Caco-2 (cell line): ENCODE data around the gene AFAP1L1. TPM values are rescaled to one million over a fixed set of nuclear protein-coding genes. Genes with fewer than 3 reads are reported as not detected.

Source experiments
- BruUV-seq: library from RNA; stranded (reverse); fragments of 400-500 nt; replicated peaks from 2 replicates; lab custom pipeline; 2021; lab: Mats Ljungman, UMichigan
- CTCF ChIA-PET: fragments of 300-600 bp; sonication (Branson Sonifier 250); formaldehyde crosslinking; loops from one replicate; lab custom pipeline; 2022; ENCODE audit warnings: antibody characterized with exemption; lab: Charles Lee
- POLR2A ChIA-PET: fragments of 300-600 bp; sonication (Branson Sonifier 250); formaldehyde crosslinking; loops from one replicate; lab custom pipeline; 2022; ENCODE audit warnings: antibody characterized with exemption; lab: Charles Lee
- DNase-seq, 2 experiments: peaks; one replicate each; pipeline versions ENCODE4 v3.0.0 to v3.0.0-alpha.2; 2020 to 2022
- H3K27me3 ChIP-seq: replicated peaks from 2 replicates; pipeline ENCODE4 v1.6.0; 2011; ENCODE audit warnings: low read length; ENCODE audit not compliant: control insufficient read depth, insufficient read depth
- H3K36me3 ChIP-seq: 2 replicates; pipeline ENCODE4 v1.5.1; 2011; ENCODE audit warnings: low read length; ENCODE audit not compliant: control insufficient read depth, insufficient read depth
- H3K4me1 ChIP-seq: fragments of 250-450 bp; sonication (Bioruptor Pico); 2 replicates; pipeline ENCODE4 v1.5.1; 2020; ENCODE audit warnings: mild to moderate bottlenecking
- H3K4me3 ChIP-seq: 2 replicates; pipeline ENCODE4 v1.5.1; 2011; ENCODE audit warnings: low read depth, mild to moderate bottlenecking, control low read depth, low read length
- H3K9me3 ChIP-seq: fragments of 250-450 bp; sonication (Bioruptor Pico); 2 replicates; pipeline ENCODE4 v1.5.1; 2020; ENCODE audit warnings: mild to moderate bottlenecking, moderate library complexity
- H3K27ac Mint-ChIP-seq: one replicate; pipeline ENCODE4 v1.8.0; 2022; ENCODE audit warnings: mixed read lengths; ENCODE audit not compliant: unreplicated experiment
- H3K27me3 Mint-ChIP-seq: one replicate; pipeline ENCODE4 v1.8.0; 2022; ENCODE audit warnings: mixed read lengths; ENCODE audit not compliant: insufficient read depth, unreplicated experiment
- H3K36me3 Mint-ChIP-seq: one replicate; pipeline ENCODE4 v1.8.0; 2022; ENCODE audit warnings: mild to moderate bottlenecking, mixed read lengths; ENCODE audit not compliant: insufficient read depth, unreplicated experiment
- H3K4me1 Mint-ChIP-seq: one replicate; pipeline ENCODE4 v1.8.0; 2022; ENCODE audit warnings: low read depth, mixed read lengths; ENCODE audit not compliant: unreplicated experiment
- H3K4me3 Mint-ChIP-seq: one replicate; pipeline ENCODE4 v1.8.0; 2022; ENCODE audit warnings: mild to moderate bottlenecking, moderate library complexity, mixed read lengths; ENCODE audit not compliant: unreplicated experiment
- H3K9me3 Mint-ChIP-seq: one replicate; pipeline ENCODE4 v1.8.0; 2022; ENCODE audit warnings: mixed read lengths; ENCODE audit not compliant: unreplicated experiment
- CTCF ChIP-seq, 2 experiments: fragments of 200-600 bp in 1 of 2; IDR thresholded peaks; 1 replicate in 1 of 2; 2 replicates in 1 of 2; pipeline versions ENCODE4 v1.5.1 to v1.8.0; 2011 to 2022; ENCODE audit warnings: antibody characterized with exemption in 1 of 2, control low read depth in 1 of 2, inconsistent platforms in 1 of 2, low read depth in 1 of 2, low read length in 1 of 2, mild to moderate bottlenecking in 1 of 2, moderate library complexity in 1 of 2; ENCODE audit not compliant: insufficient read depth in 1 of 2, severe bottlenecking in 1 of 2, unreplicated experiment in 1 of 2
- intact Hi-C: fragments of 100-400 bp; cut with micrococcal nuclease; formaldehyde crosslinking; loops from one replicate; pipeline ENCODE4 v1.10.0; 2022; ENCODE audit not compliant: unreplicated experiment
- total RNA-seq: library from RNA; stranded (reverse); gene quantifications from 2 replicates; pipeline ENCODE4 v1.2.3, GENCODE V29; 2022

Gene AFAP1L1
- total RNA-seq, 1 experiment from 2014 or later = 0.45 TPM

- POLR2A ChIA-PET = interaction anchor here (1.5 kb wide), 1 partner anchor 24 kb away, joined by 11 read pairs; the partner anchor contains the start of gene GRPEL2
- peak overlapping the region; percentile 33 for H3K27ac Mint-ChIP-seq
- no peaks in the 10 kb centered on the region for H3K27me3 ChIP-seq
Observed at GRCh38 chr5:149320791-149321330, 49.2 kb downstream of the AFAP1L1 start.

GRCh38 chr5:149322518-149322917 lies 50.9 kb downstream of the AFAP1L1 start:
- POLR2A ChIA-PET = no interaction called here
- Histone ChIP-seq H3K9me3 (no peaks in the 10 kb centered on the region), H3K27me3 (no peaks in the 10 kb centered on the region), H3K36me3 (no peaks in the 10 kb centered on the region), H3K4me3 (no peak overlapping the region), H3K4me1 (peaks cover 23% of the 10 kb centered on the region)
- H3K36me3 Mint-ChIP-seq = no peaks in the 10 kb centered on the region
- CTCF ChIA-PET = interaction anchor here (1.3 kb wide), 1 partner anchor 45 kb away, joined by 4 read pairs; no protein-coding TSS in a partner anchor
- H3K27ac Mint-ChIP-seq = no peak overlapping the region
- peak in 1 of 2 experiments; percentile 11 for TF ChIP-seq CTCF (IDR thresholded peaks at IDR 0.05; ENCODE audit: insufficient read depth in 1 of 2, low read depth in 1 of 2, low read length in 1 of 2, severe bottlenecking in 1 of 2, unreplicated experiment in 1 of 2)
- BruUV-seq = no TSS peak
- no peak overlapping the region for H3K4me3 Mint-ChIP-seq
- peaks cover 11% of the 10 kb centered on the region for H3K4me1 Mint-ChIP-seq
- no peaks in the 10 kb centered on the region for H3K9me3 Mint-ChIP-seq
- intact Hi-C loops = no loop called here
- peak; percentile 69 to 79 for DNase-seq
- no peaks in the 10 kb centered on the region for H3K27me3 Mint-ChIP-seq

More at GRCh38 chr5:149320791-149321330, 49.2 kb downstream of the AFAP1L1 start:
- Histone ChIP-seq H3K4me1 (peaks cover 23% of the 10 kb centered on the region), H3K36me3 (no peaks in the 10 kb centered on the region), H3K9me3 (no peaks in the 10 kb centered on the region), H3K4me3 (no peak overlapping the region)
- peaks cover 11% of the 10 kb centered on the region for H3K4me1 Mint-ChIP-seq
- H3K9me3 Mint-ChIP-seq = no peaks in the 10 kb centered on the region
- TF ChIP-seq CTCF (IDR thresholded peaks at IDR 0.05; ENCODE audit: insufficient read depth in 1 of 2, low read depth in 1 of 2, low read length in 1 of 2, severe bottlenecking in 1 of 2, unreplicated experiment in 1 of 2) = no peak
- H3K36me3 Mint-ChIP-seq = no peaks in the 10 kb centered on the region
- no peaks in the 10 kb centered on the region for H3K27me3 Mint-ChIP-seq
- peak; percentile 81 to 91 for DNase-seq
- no TSS peak for BruUV-seq
- intact Hi-C loops = loop anchor here (1.0 kb wide), 2 partner anchors 24 to 46 kb away; partner anchors contain the start of gene GRPEL2
- H3K4me3 Mint-ChIP-seq = no peak overlapping the region
- CTCF ChIA-PET = interaction anchor here (0.6 to 2.0 kb wide), 8 partner anchors 12 to 52 kb away, joined by 3 to 12 read pairs (median 4); partner anchors contain the start of genes GRPEL2 and PCYOX1L

GRCh38 chr5:149323210-149323609 lies 51.6 kb downstream of the AFAP1L1 start:
- TF ChIP-seq CTCF (IDR thresholded peaks at IDR 0.05; ENCODE audit: insufficient read depth in 1 of 2, low read depth in 1 of 2, low read length in 1 of 2, severe bottlenecking in 1 of 2, unreplicated experiment in 1 of 2) = no peak

More at GRCh38 chr5:149323210-149323609, 51.6 kb downstream of the AFAP1L1 start:
- H3K36me3 ChIP-seq = no peaks in the 10 kb centered on the region
- Mint-ChIP-seq H3K36me3 (no peaks in the 10 kb centered on the region), H3K9me3 (no peaks in the 10 kb centered on the region), H3K4me3 (no peak overlapping the region), H3K27me3 (no peaks in the 10 kb centered on the region), H3K27ac (no peak overlapping the region), H3K4me1 (peaks cover 11% of the 10 kb centered on the region)
- ChIA-PET CTCF (interaction anchor here (1.3 kb wide), 1 partner anchor 44 kb away, joined by 4 read pairs; no protein-coding TSS in a partner anchor), POLR2A (interaction anchor here (1.4 kb wide), 1 partner anchor 22 kb away, joined by 4 read pairs; the partner anchor contains the start of gene GRPEL2)
- H3K27me3 ChIP-seq = no peaks in the 10 kb centered on the region
- H3K9me3 ChIP-seq = no peaks in the 10 kb centered on the region
- no TSS peak for BruUV-seq
- H3K4me3 ChIP-seq = no peak overlapping the region
- peaks cover 23% of the 10 kb centered on the region for H3K4me1 ChIP-seq
- intact Hi-C loops = no loop called here
- no peak for DNase-seq
